Endothelial cell of umbilical vein (primary cell): Measurements from ENCODE around the gene NBPF4. TPM values are rescaled to one million over a fixed set of nuclear protein-coding genes. Genes with fewer than 3 reads are reported as not detected.

Experiments used
- polyA plus RNA-seq, 4 experiments: library from polyadenylated mRNA; depleted of rRNA in 3 of 4; stranded (reverse) in 3 of 4; unstranded in 1 of 4; fragments of >200 nt; gene quantifications; 2 replicates each; pipeline versions ENCODE4 v1.2.1 to v1.2.3, GENCODE V29; 2011 to 2012; ENCODE audit warnings: missing spikeins in 1 of 4
- total RNA-seq: library from RNA; stranded (reverse); gene quantifications from 2 replicates; pipeline ENCODE4 v1.2.3, GENCODE V29; 2021

Gene NBPF4
- total and polyA plus RNA-seq, 2 donors (not counting 3 experiments of a cell fraction or from before 2014, with no cell fraction given), result not detected

Other genes with a start within 250 kb of the NBPF4 start
- 44.5 and 45.8 TPM in 2 replicates for gene SLC25A24, start 43.7 kb downstream of the NBPF4 start, total RNA-seq
- 12.9 and 16.9 TPM in 2 replicates for gene SLC25A24, start 43.7 kb downstream of the NBPF4 start, polyA plus RNA-seq
- not detected in 2 replicates for gene NBPF6, start 206.3 kb upstream of the NBPF4 start, total RNA-seq
- gene NBPF6, start 206.3 kb upstream of the NBPF4 start, polyA plus RNA-seq, result not detected in 2 replicates